ENCODE data around the gene HS3ST2. TPM values are rescaled to one million over a fixed set of nuclear protein-coding genes. Genes with fewer than 3 reads are reported as not detected.
"Not testable (repeated sequence)": the region's sequence is repeated elsewhere in the genome, so short reads cannot be mapped to it uniquely, and the experiment has no call there.

The HS3ST2 gene
- total RNA-seq, 2 experiments from 2014 or later, result not detected

GRCh38 chr16:22818736-22819135, 4.8 kb downstream of the HS3ST2 start:
- H3K27ac Mint-ChIP-seq; H3K9me3 Mint-ChIP-seq; intact Hi-C loops (cut with micrococcal nuclease); H3K4me1 Mint-ChIP-seq (ENCODE audit: low read depth); H3K4me3 Mint-ChIP-seq; H3K36me3 Mint-ChIP-seq; POLR2A ChIA-PET; CTCF ChIA-PET; DNase-seq: not testable (repeated sequence)
- peaks cover 19% of the 10 kb centered on the region for H3K27me3 Mint-ChIP-seq

DNA sequence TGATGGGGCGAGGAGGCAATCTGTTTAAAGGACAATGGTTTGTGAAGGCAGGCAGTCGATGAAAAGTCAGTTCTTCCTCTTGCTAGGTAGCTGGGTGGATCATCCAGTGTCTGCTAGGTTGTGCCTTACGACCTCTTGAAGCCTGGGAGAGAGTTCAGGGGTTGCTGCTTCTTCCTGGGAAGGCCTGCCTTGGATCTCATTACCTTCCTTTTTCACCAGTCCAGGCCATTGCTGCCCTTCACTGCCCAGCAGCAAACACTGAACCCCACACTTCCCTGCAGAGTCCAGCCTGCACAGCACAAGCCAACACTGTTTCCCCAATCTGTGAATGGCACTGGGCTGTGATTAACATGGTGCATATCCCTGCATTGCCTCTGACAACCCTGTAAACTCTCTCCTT, 24.7 kb downstream of the HS3ST2 start:
- no peak for DNase-seq
- intact Hi-C loops (cut with micrococcal nuclease), result no loop called here
- no peaks in the 10 kb centered on the region for H3K4me1 Mint-ChIP-seq (ENCODE audit: low read depth)
- ChIA-PET POLR2A (no interaction called here), CTCF (no interaction called here)
- no peaks in the 10 kb centered on the region for H3K9me3 Mint-ChIP-seq
- H3K27me3 Mint-ChIP-seq, result peaks cover 6% of the 10 kb centered on the region
- no peaks in the 10 kb centered on the region for H3K36me3 Mint-ChIP-seq
- H3K27ac Mint-ChIP-seq, result no peak overlapping the region
- no peak overlapping the region for H3K4me3 Mint-ChIP-seq

DNA sequence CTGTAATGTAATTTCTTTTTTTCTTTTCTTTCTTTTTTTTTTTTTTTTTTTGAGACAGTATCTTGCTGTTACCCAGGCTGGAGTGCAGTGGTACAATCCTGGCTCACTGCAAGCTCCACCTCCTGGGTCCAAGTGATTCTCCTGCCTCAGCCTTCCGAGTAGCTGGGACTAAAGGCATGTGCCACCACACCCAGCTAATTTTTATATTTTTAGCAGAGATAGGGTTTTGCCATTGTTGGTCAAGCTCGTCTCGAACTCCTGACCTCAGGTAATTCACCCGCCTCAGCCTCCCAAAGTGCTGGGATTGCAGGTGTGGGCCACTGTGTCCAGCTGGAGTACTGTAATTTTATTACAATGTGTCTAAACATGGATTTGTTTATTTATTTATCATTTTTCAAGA, 28.1 kb downstream of the HS3ST2 start:
- H3K4me3 Mint-ChIP-seq; H3K4me1 Mint-ChIP-seq (ENCODE audit: low read depth); POLR2A ChIA-PET: not testable (repeated sequence)

DNA sequence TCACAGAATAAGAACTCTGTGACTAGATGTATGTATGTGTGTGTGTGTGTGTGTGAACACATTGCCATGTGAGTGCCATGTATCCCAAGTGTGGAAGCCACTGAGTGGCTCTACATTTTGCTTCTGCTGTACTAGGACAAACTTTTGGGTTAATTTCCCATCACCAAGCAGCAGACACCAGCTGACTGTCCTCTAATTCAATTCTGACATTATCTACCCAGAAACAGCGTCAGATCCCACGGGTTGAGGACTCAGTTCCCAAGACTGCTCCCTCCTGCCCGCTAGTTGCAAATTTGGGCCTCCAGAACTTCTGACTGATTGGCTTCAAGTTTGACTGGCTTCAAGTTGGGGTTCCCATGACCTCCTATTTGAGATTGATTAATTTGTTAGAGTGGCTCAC, 29.2 kb downstream of the HS3ST2 start:
- ChIA-PET POLR2A (no interaction called here), CTCF (no interaction called here)
- intact Hi-C loops (cut with micrococcal nuclease), result no loop called here
- peaks cover 10% of the 10 kb centered on the region for H3K27me3 Mint-ChIP-seq
- H3K4me3 Mint-ChIP-seq, result no peak overlapping the region
- H3K4me1 Mint-ChIP-seq (ENCODE audit: low read depth), result no peaks in the 10 kb centered on the region
- no peak overlapping the region for H3K27ac Mint-ChIP-seq
- DNase-seq, result no peak
- H3K9me3 Mint-ChIP-seq, result no peaks in the 10 kb centered on the region
- H3K36me3 Mint-ChIP-seq, result no peaks in the 10 kb centered on the region

More for the DNA sequence above, 28.1 kb downstream of the HS3ST2 start:
- H3K27me3 Mint-ChIP-seq, result peaks cover 10% of the 10 kb centered on the region
- DNase-seq; H3K9me3 Mint-ChIP-seq; CTCF ChIA-PET; H3K27ac Mint-ChIP-seq; intact Hi-C loops (cut with micrococcal nuclease); H3K36me3 Mint-ChIP-seq: not testable (repeated sequence)

DNA sequence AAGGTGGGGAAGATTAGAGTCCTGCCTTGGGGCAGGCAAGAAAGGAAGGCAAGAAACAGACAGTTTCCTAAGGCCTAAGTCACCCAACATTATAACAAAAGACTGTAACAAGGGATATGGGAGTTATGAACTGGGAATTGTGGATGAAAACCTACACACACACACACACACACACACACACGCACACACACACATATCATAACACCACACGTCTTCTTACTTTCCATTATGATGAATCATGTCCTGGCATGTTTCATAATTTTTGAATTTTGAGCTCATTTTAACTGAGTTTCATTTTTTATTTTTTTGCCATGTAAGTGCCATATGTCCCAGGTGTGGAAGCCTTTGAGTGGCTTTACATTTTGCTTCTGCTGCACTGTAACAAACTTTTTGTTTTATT, 29.9 kb downstream of the HS3ST2 start:
- ChIA-PET POLR2A (no interaction called here), CTCF (no interaction called here)
- H3K36me3 Mint-ChIP-seq, result no peaks in the 10 kb centered on the region
- no peak for DNase-seq
- intact Hi-C loops (cut with micrococcal nuclease), result no loop called here
- H3K4me1 Mint-ChIP-seq (ENCODE audit: low read depth), result no peaks in the 10 kb centered on the region
- no peak overlapping the region for H3K4me3 Mint-ChIP-seq
- H3K9me3 Mint-ChIP-seq, result no peaks in the 10 kb centered on the region
- H3K27ac Mint-ChIP-seq, result no peak overlapping the region
- peaks cover 10% of the 10 kb centered on the region for H3K27me3 Mint-ChIP-seq

DNA sequence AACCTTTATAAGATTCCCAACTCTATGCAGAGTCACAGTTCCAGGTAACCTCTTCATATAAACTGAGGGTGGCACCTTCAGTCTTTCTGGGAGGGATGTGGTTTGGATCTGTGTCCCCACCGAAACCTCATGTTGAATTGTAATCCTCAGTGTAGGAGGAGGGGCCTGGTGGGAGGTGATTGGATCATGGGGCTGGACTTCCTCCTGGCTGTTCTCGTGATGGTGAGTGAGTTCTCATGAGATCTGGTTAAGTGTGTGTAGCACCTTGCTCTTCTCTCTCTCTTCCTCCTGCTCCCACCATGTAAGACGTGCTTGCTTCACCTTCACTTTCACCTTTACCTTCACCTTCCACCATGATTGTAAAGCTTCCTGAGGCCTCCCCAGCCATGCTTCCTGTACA, 30.5 kb downstream of the HS3ST2 start:
- Mint-ChIP-seq H3K27ac (no peak overlapping the region), H3K27me3 (peaks cover 10% of the 10 kb centered on the region), H3K4me3 (no peak overlapping the region), H3K36me3 (no peaks in the 10 kb centered on the region), H3K4me1 (ENCODE audit: low read depth) (no peaks in the 10 kb centered on the region), H3K9me3 (no peaks in the 10 kb centered on the region)
- ChIA-PET CTCF (no interaction called here), POLR2A (no interaction called here)
- intact Hi-C loops (cut with micrococcal nuclease), result no loop called here
- no peak for DNase-seq

DNA sequence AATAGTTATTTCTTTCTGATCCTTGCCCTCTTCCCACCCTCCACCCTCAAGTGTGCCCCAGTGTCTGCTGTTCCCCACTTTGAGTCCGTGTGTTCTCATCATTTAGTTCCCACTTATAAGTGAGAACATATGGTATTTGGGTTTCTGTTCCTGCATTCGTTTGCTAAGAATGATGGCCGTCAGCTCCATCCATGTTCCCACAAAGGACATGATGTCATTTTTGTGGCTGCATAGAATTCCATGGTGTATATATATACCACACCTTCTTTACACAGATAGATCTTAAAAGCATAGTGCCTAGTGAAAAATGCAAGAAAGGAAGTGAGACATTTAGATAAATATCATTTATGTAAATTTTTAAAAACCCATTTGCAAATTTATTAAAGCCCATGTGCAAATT, 33.1 kb downstream of the HS3ST2 start:
- no peaks in the 10 kb centered on the region for H3K36me3 Mint-ChIP-seq
- POLR2A ChIA-PET, result no interaction called here
- no peak for DNase-seq
- peaks cover 13% of the 10 kb centered on the region for H3K27me3 Mint-ChIP-seq
- H3K9me3 Mint-ChIP-seq, result no peaks in the 10 kb centered on the region
- H3K4me1 Mint-ChIP-seq (ENCODE audit: low read depth), result no peaks in the 10 kb centered on the region
- no peak overlapping the region for H3K27ac Mint-ChIP-seq
- intact Hi-C loops (cut with micrococcal nuclease), result no loop called here
- CTCF ChIA-PET, result interaction anchor here (0.7 kb wide), 1 partner anchor 15 kb away, joined by 3 read pairs; no protein-coding TSS in a partner anchor
- no peak overlapping the region for H3K4me3 Mint-ChIP-seq

GRCh38 chr16:22847690-22848089, 33.7 kb downstream of the HS3ST2 start:
- Mint-ChIP-seq H3K4me1 (ENCODE audit: low read depth) (no peaks in the 10 kb centered on the region), H3K36me3 (no peaks in the 10 kb centered on the region), H3K27me3 (peaks cover 11% of the 10 kb centered on the region), H3K9me3 (no peaks in the 10 kb centered on the region), H3K27ac (no peak overlapping the region), H3K4me3 (no peak overlapping the region)
- no peak for DNase-seq
- intact Hi-C loops (cut with micrococcal nuclease), result no loop called here
- POLR2A ChIA-PET, result no interaction called here
- CTCF ChIA-PET, result no interaction called here

GRCh38 chr16:22848451-22848850, 34.5 kb downstream of the HS3ST2 start:
- ChIA-PET CTCF (no interaction called here), POLR2A (no interaction called here)
- no peak overlapping the region for H3K4me3 Mint-ChIP-seq
- intact Hi-C loops (cut with micrococcal nuclease), result no loop called here
- no peaks in the 10 kb centered on the region for H3K36me3 Mint-ChIP-seq
- no peak for DNase-seq
- peaks cover 11% of the 10 kb centered on the region for H3K27me3 Mint-ChIP-seq
- no peak overlapping the region for H3K27ac Mint-ChIP-seq
- H3K4me1 Mint-ChIP-seq (ENCODE audit: low read depth), result no peaks in the 10 kb centered on the region
- H3K9me3 Mint-ChIP-seq, result no peaks in the 10 kb centered on the region

GRCh38 chr16:22849517-22849916, 35.6 kb downstream of the HS3ST2 start:
- Mint-ChIP-seq H3K27me3 (peaks cover 7% of the 10 kb centered on the region), H3K4me3 (no peak overlapping the region), H3K36me3 (no peaks in the 10 kb centered on the region), H3K27ac (no peak overlapping the region), H3K9me3 (no peaks in the 10 kb centered on the region), H3K4me1 (ENCODE audit: low read depth) (no peaks in the 10 kb centered on the region)
- intact Hi-C loops (cut with micrococcal nuclease), result no loop called here
- DNase-seq, result no peak
- ChIA-PET CTCF (no interaction called here), POLR2A (no interaction called here)

DNA sequence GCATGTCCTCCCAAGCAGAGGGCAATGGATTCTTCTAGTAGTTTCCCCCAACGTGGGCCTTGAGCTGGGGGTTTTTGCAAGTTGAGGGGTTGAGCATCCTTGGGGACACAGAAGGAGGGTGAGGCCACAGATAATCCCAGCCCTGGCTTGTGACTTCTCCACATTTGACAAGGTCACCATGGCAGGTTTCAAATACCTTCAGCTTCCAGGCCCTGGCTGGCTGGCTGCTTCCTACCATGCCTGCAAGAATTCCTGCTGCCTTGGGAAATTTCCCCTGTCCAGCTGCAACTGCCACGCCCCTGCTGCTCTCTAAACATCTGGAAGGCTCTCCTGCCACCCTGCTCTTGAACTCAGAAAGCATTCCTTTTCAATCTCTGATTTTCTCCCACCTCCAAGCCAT, 41.3 kb downstream of the HS3ST2 start:
- POLR2A ChIA-PET, result no interaction called here
- no peaks in the 10 kb centered on the region for H3K9me3 Mint-ChIP-seq
- H3K27ac Mint-ChIP-seq, result no peak overlapping the region
- no peaks in the 10 kb centered on the region for H3K36me3 Mint-ChIP-seq
- H3K27me3 Mint-ChIP-seq, result peaks cover 12% of the 10 kb centered on the region
- H3K4me3 Mint-ChIP-seq, result no peak overlapping the region
- H3K4me1 Mint-ChIP-seq (ENCODE audit: low read depth), result no peaks in the 10 kb centered on the region
- DNase-seq, result no peak
- CTCF ChIA-PET, result no interaction called here
- intact Hi-C loops (cut with micrococcal nuclease), result no loop called here

DNA sequence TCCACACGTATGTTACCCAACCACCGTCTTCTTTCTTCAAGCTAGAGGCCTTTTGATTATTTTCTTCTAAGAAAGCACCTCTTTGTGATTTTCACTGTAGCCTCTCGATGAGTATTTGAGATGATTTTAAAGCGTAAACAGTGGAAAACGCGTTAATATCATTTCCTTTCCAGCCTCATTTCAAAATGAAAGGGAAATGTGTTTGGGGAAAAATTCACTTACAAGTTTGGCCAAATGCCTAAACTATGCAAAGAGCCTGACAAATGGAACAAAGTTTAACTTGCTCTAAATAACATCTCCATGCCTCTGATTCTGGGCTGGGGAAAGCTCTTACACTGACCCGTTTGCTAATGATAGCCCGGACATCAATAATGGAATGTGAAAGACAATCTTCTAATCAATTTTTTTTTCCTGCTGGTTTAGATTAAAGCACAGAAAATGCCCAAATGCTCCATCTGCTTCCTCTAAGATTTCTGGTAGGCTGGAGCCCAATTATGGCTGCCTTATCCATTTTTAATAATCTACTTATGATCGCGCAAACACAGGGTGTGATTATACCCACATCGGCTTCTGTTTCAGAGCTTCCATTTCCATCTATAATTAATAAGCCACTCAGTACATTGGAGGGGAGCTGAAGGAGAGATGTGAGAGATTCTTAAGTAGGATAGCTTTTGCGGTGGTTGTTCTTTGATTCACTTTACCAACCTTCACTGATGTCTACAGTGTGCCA, 43.5 kb downstream of the HS3ST2 start:
- Mint-ChIP-seq H3K27me3 (peaks cover 9% of the 10 kb centered on the region), H3K27ac (no peak overlapping the region), H3K4me3 (no peak overlapping the region), H3K4me1 (ENCODE audit: low read depth) (no peaks in the 10 kb centered on the region), H3K36me3 (no peaks in the 10 kb centered on the region), H3K9me3 (no peaks in the 10 kb centered on the region)
- intact Hi-C loops (cut with micrococcal nuclease), result no loop called here
- DNase-seq, result no peak
- ChIA-PET CTCF (no interaction called here), POLR2A (no interaction called here)

GRCh38 chr16:22859925-22860324, 46.0 kb downstream of the HS3ST2 start:
- ChIA-PET POLR2A (no interaction called here), CTCF (no interaction called here)
- H3K9me3 Mint-ChIP-seq, result no peaks in the 10 kb centered on the region
- H3K36me3 Mint-ChIP-seq, result no peaks in the 10 kb centered on the region
- intact Hi-C loops (cut with micrococcal nuclease), result no loop called here
- no peak overlapping the region for H3K4me3 Mint-ChIP-seq
- no peak overlapping the region for H3K27ac Mint-ChIP-seq
- no peaks in the 10 kb centered on the region for H3K4me1 Mint-ChIP-seq (ENCODE audit: low read depth)
- peaks cover 21% of the 10 kb centered on the region for H3K27me3 Mint-ChIP-seq
- no peak for DNase-seq

Data from activated CD4-positive, alpha-beta memory T cell treated with anti-CD3 and anti-CD28 coated beads for 36 hours (primary cell).